T-helper 17 cell (primary cell): ENCODE results near the gene OTUD6A. TPM values are rescaled to one million over a fixed set of nuclear protein-coding genes. Genes with fewer than 3 reads are reported as not detected.

Source experiments
- ATAC-seq: fragments of 150-1000 bp; cut with Tn5 transposase; 2 replicates; pipeline ENCODE4 v1.10.0; 2021; ENCODE audit warnings: mild to moderate bottlenecking, moderate library complexity
- DNase-seq, 3 donors: peaks; one replicate each; pipeline versions ENCODE4 v3.0.0 to v3.0.0-alpha.2; 2020 to 2021
- H3K9me3 ChIP-seq: one replicate; pipeline ENCODE4 v1.7.0; 2013; ENCODE audit warnings: low read length, mild to moderate bottlenecking; ENCODE audit not compliant: control insufficient read depth, poor library complexity, severe bottlenecking
- H3K27ac Mint-ChIP-seq: one replicate; pipeline ENCODE4 v1.8.0; 2022; ENCODE audit warnings: mild to moderate bottlenecking, moderate library complexity, mixed read lengths
- H3K27me3 Mint-ChIP-seq: one replicate; pipeline ENCODE4 v1.8.0; 2022; ENCODE audit warnings: mixed read lengths
- H3K36me3 Mint-ChIP-seq: one replicate; pipeline ENCODE4 v1.8.0; 2022; ENCODE audit warnings: low read depth, mixed read lengths
- H3K4me1 Mint-ChIP-seq: one replicate; pipeline ENCODE4 v1.8.0; 2022; ENCODE audit warnings: mild to moderate bottlenecking, mixed read lengths
- H3K4me3 Mint-ChIP-seq: one replicate; pipeline ENCODE4 v1.8.0; 2022; ENCODE audit warnings: mild to moderate bottlenecking, moderate library complexity, mixed read lengths
- total RNA-seq, 4 donors: library from RNA in 2 of 4; stranded (reverse) in 2 of 4; gene quantifications; one replicate each; pipeline ENCODE4 v1.2.3 and lab custom pipeline; 2022 to 2026

The OTUD6A gene
- total RNA-seq (not detected), total RNA-seq (lab: John Stamatoyannopoulos, UW) (0 reads per million in 2 donors)

GRCh38 chrX:70062076-70062475 lies at the start of gene OTUD6A:
Gene OTUD6A, plus strand, starts transcription at chrX:70062457. Its CDS starts 68 bp downstream, at chrX:70062525.
- H3K36me3 Mint-ChIP-seq = no peaks in the 10 kb centered on the region
- ATAC-seq (no peak), DNase-seq (no peak)
- H3K4me1 Mint-ChIP-seq = no peaks in the 10 kb centered on the region
- no peaks in the 10 kb centered on the region for H3K9me3 ChIP-seq
- no peak within 1 kb of the TSS for H3K4me3 Mint-ChIP-seq
- no peak within 1 kb of the TSS for H3K27ac Mint-ChIP-seq
- no peaks in the 10 kb centered on the region for H3K27me3 Mint-ChIP-seq

GRCh38 chrX:70012756-70013155 lies 49.5 kb upstream of the OTUD6A start:
- H3K27ac Mint-ChIP-seq = no peak overlapping the region
- no peaks in the 10 kb centered on the region for H3K9me3 ChIP-seq
- H3K36me3 Mint-ChIP-seq = peaks cover 2% of the 10 kb centered on the region
- peaks cover 12% of the 10 kb centered on the region for H3K4me1 Mint-ChIP-seq
- ATAC-seq = no peak
- no peak overlapping the region for H3K4me3 Mint-ChIP-seq
- no peak for DNase-seq
- H3K27me3 Mint-ChIP-seq = no peaks in the 10 kb centered on the region

- H3K4me1 Mint-ChIP-seq = peaks cover 12% of the 10 kb centered on the region
- H3K9me3 ChIP-seq = no peaks in the 10 kb centered on the region
- no peak for ATAC-seq
- no peaks in the 10 kb centered on the region for H3K27me3 Mint-ChIP-seq
- peaks cover 2% of the 10 kb centered on the region for H3K36me3 Mint-ChIP-seq
- H3K27ac Mint-ChIP-seq = no peak overlapping the region
- no peak overlapping the region for H3K4me3 Mint-ChIP-seq
- no peak for DNase-seq
Measured at GRCh38 chrX:70013466-70014381, 48.5 kb upstream of the OTUD6A start.

GRCh38 chrX:70016513-70016912 lies 45.7 kb upstream of the OTUD6A start:
- H3K36me3 Mint-ChIP-seq = peaks cover 2% of the 10 kb centered on the region
- H3K4me3 Mint-ChIP-seq = peak overlapping the region; percentile 15
- no peak for DNase-seq
- peak; percentile 40 for ATAC-seq
- no peaks in the 10 kb centered on the region for H3K27me3 Mint-ChIP-seq
- no peaks in the 10 kb centered on the region for H3K9me3 ChIP-seq
- peak overlapping the region; percentile 6 for H3K27ac Mint-ChIP-seq
- peaks cover 12% of the 10 kb centered on the region for H3K4me1 Mint-ChIP-seq

GRCh38 chrX:70022616-70023015 lies 39.6 kb upstream of the OTUD6A start:
- H3K27ac Mint-ChIP-seq = no peak overlapping the region
- no peak overlapping the region for H3K4me3 Mint-ChIP-seq
- ATAC-seq (no peak), DNase-seq (no peak)
- peaks cover 14% of the 10 kb centered on the region for H3K4me1 Mint-ChIP-seq
- no peaks in the 10 kb centered on the region for H3K9me3 ChIP-seq
- H3K27me3 Mint-ChIP-seq = no peaks in the 10 kb centered on the region
- H3K36me3 Mint-ChIP-seq = peaks cover under 1% of the 10 kb centered on the region

- Mint-ChIP-seq H3K36me3 (no peaks in the 10 kb centered on the region), H3K4me1 (peaks cover 23% of the 10 kb centered on the region), H3K27me3 (no peaks in the 10 kb centered on the region), H3K27ac (no peak overlapping the region), H3K4me3 (peak overlapping the region; percentile 53)
- no peaks in the 10 kb centered on the region for H3K9me3 ChIP-seq
- ATAC-seq = no peak
- DNase-seq = no peak
Measured at GRCh38 chrX:70025464-70025863, 36.8 kb upstream of the OTUD6A start.

- DNase-seq (no peak), ATAC-seq (no peak)
- peaks cover 24% of the 10 kb centered on the region for H3K4me1 Mint-ChIP-seq
- H3K4me3 Mint-ChIP-seq = peak overlapping the region; percentile 53
- H3K27me3 Mint-ChIP-seq = no peaks in the 10 kb centered on the region
- H3K36me3 Mint-ChIP-seq = no peaks in the 10 kb centered on the region
- no peak overlapping the region for H3K27ac Mint-ChIP-seq
- no peaks in the 10 kb centered on the region for H3K9me3 ChIP-seq
Measured at GRCh38 chrX:70026112-70026850, 36.0 kb upstream of the OTUD6A start.

GRCh38 chrX:70026851-70027200 lies 35.4 kb upstream of the OTUD6A start:
- ATAC-seq = no peak
- H3K36me3 Mint-ChIP-seq = no peaks in the 10 kb centered on the region
- H3K27me3 Mint-ChIP-seq = no peaks in the 10 kb centered on the region
- peaks cover 24% of the 10 kb centered on the region for H3K4me1 Mint-ChIP-seq
- no peak for DNase-seq
- no peaks in the 10 kb centered on the region for H3K9me3 ChIP-seq
- H3K4me3 Mint-ChIP-seq = no peak overlapping the region
- H3K27ac Mint-ChIP-seq = no peak overlapping the region

GRCh38 chrX:70029863-70030262 lies 32.4 kb upstream of the OTUD6A start:
- Mint-ChIP-seq H3K4me1 (peaks cover 25% of the 10 kb centered on the region), H3K27ac (no peak overlapping the region), H3K36me3 (no peaks in the 10 kb centered on the region), H3K4me3 (no peak overlapping the region), H3K27me3 (no peaks in the 10 kb centered on the region)
- H3K9me3 ChIP-seq = no peaks in the 10 kb centered on the region
- ATAC-seq (no peak), DNase-seq (no peak)

GRCh38 chrX:70030301-70030767 lies 31.9 kb upstream of the OTUD6A start:
- H3K9me3 ChIP-seq = no peaks in the 10 kb centered on the region
- Mint-ChIP-seq H3K27me3 (no peaks in the 10 kb centered on the region), H3K27ac (no peak overlapping the region), H3K4me3 (no peak overlapping the region), H3K4me1 (peaks cover 25% of the 10 kb centered on the region), H3K36me3 (no peaks in the 10 kb centered on the region)
- DNase-seq = peak in 2 of 3 donors; percentile 10 to 28
- ATAC-seq = peak; percentile 75

- no peak overlapping the region for H3K4me3 Mint-ChIP-seq
- H3K27me3 Mint-ChIP-seq = no peaks in the 10 kb centered on the region
- no peak overlapping the region for H3K27ac Mint-ChIP-seq
- DNase-seq (no peak), ATAC-seq (no peak)
- H3K9me3 ChIP-seq = no peaks in the 10 kb centered on the region
- no peaks in the 10 kb centered on the region for H3K36me3 Mint-ChIP-seq
- peaks cover 13% of the 10 kb centered on the region for H3K4me1 Mint-ChIP-seq
Measured at GRCh38 chrX:70032792-70033191, 29.5 kb upstream of the OTUD6A start.

- Mint-ChIP-seq H3K4me1 (peaks cover 13% of the 10 kb centered on the region), H3K27ac (no peak overlapping the region), H3K4me3 (no peak overlapping the region), H3K27me3 (no peaks in the 10 kb centered on the region), H3K36me3 (no peaks in the 10 kb centered on the region)
- no peaks in the 10 kb centered on the region for H3K9me3 ChIP-seq
- ATAC-seq = no peak
- DNase-seq = no peak
Measured at GRCh38 chrX:70033348-70034051, 28.8 kb upstream of the OTUD6A start.

- no peak overlapping the region for H3K27ac Mint-ChIP-seq
- DNase-seq = no peak
- H3K27me3 Mint-ChIP-seq = no peaks in the 10 kb centered on the region
- H3K4me1 Mint-ChIP-seq = peaks cover 10% of the 10 kb centered on the region
- no peaks in the 10 kb centered on the region for H3K36me3 Mint-ChIP-seq
- no peaks in the 10 kb centered on the region for H3K9me3 ChIP-seq
- no peak overlapping the region for H3K4me3 Mint-ChIP-seq
- ATAC-seq = no peak
Measured at GRCh38 chrX:70034646-70035045, 27.6 kb upstream of the OTUD6A start.
